ENCODE data around the gene USE1. TPM values are rescaled to one million over a fixed set of nuclear protein-coding genes. Genes with fewer than 3 reads are reported as not detected.

USE1 gene
- total RNA-seq, 1 donor, result 27.8 TPM

DNA sequence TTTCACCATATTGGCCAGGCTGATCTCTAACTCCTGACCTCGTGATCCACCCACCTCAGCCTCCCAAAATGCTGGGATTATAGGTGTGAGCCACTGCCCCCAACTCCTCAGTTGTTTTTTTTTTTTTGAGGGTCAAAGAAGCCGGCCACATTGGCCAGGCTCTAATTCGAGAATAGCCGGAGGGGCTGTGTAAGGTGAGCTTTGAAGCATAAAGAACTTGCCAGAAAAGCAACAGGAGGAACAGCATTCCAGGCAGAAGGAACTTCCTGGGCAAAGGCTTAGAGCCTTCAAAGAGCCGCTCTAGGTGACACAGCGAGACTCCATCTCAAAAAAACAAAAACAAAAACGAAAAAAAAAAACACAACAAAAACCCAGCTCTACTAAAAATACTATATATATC is 50.9 kb downstream of the USE1 start:
- TF ChIP-seq, protein P1, sequence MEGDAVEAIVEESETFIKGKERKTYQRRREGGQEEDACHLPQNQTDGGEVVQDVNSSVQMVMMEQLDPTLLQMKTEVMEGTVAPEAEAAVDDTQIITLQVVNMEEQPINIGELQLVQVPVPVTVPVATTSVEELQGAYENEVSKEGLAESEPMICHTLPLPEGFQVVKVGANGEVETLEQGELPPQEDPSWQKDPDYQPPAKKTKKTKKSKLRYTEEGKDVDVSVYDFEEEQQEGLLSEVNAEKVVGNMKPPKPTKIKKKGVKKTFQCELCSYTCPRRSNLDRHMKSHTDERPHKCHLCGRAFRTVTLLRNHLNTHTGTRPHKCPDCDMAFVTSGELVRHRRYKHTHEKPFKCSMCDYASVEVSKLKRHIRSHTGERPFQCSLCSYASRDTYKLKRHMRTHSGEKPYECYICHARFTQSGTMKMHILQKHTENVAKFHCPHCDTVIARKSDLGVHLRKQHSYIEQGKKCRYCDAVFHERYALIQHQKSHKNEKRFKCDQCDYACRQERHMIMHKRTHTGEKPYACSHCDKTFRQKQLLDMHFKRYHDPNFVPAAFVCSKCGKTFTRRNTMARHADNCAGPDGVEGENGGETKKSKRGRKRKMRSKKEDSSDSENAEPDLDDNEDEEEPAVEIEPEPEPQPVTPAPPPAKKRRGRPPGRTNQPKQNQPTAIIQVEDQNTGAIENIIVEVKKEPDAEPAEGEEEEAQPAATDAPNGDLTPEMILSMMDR (IDR thresholded peaks at IDR 0.05; ENCODE audit: insufficient read depth, low read length), result no peak
- DNase-seq (ENCODE audit: low read depth), result no peak

DNA sequence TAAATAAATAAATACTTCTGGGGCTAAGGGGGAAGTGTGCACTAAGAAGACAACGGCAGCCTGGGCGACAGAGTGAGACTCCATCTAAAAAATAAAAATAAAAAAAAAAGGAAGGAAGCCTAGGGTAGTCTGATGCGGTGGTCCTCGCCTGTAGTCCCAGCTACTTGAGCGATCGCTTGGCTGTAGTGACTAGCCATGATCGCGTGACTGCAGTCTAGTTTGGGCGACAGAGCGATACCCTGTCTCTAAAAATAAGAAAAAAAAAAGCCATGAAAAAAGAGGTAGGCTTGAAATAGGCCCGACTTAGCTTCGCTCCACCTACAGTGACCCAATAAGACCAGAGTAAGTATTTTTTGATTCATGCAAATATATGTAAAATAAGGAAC is 51.4 kb downstream of the USE1 start:
- TF ChIP-seq, protein P1 (IDR thresholded peaks at IDR 0.05; ENCODE audit: insufficient read depth, low read length), result no peak
- H3K4me3 ChIP-seq (ENCODE audit: low read depth, low read length), result no peak overlapping the region
- no peak for DNase-seq (ENCODE audit: low read depth)

More for the DNA sequence above, 50.9 kb downstream of the USE1 start:
- H3K4me3 ChIP-seq (ENCODE audit: low read depth, low read length), result no peak overlapping the region

DNA sequence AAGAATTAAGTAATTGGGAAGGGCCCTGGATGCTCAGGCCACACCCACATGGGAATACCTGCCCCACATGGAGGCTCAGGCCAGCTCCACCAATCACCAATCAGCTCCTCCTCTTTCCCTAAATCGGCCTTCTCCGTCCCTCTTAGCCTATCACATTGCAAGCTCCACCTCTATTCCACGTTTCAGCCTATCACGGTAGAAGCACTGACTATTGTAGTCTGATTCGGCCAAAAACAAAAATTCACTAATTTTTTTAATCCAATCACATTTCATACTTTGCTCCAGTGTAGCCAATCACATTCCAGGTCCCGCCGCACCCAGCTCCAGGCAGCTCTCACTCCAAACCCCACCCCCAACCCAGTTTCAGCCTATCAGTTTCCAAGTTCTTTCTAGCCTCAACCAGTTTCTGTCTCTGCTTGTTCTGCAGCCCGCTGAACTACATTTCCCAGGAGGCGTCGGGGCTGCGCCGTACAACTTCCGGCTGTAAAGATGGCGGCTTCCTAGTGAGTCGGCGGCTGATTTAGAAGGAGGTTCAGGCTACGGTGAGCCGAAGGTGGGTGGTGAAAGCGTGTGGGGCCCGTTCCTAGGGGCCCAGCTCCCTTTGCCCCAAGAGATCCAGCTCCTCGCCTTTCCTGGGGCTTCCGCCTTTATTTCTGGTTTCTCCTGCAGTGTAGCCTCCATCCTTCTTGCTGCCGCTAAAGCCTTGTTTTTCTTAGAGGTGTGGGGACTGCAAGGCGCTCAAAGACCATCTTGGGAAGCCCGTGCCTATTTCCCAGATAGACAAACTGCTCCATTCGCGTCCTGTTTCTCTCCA is 52.0 kb downstream of the USE1 start, which contains the start of gene BABAM1:
Gene BABAM1, plus strand, starts transcription at position 469 of the 814 bp plus-strand sequence. CDS start 1,364 bp downstream, outside the sequence.
- TF ChIP-seq, protein P1 (IDR thresholded peaks at IDR 0.05; ENCODE audit: insufficient read depth, low read length), result no peak
- peak; percentile 100 for DNase-seq (ENCODE audit: low read depth)
- peak within 1 kb of the TSS; percentile 98 for H3K4me3 ChIP-seq (ENCODE audit: low read depth, low read length)

DNA sequence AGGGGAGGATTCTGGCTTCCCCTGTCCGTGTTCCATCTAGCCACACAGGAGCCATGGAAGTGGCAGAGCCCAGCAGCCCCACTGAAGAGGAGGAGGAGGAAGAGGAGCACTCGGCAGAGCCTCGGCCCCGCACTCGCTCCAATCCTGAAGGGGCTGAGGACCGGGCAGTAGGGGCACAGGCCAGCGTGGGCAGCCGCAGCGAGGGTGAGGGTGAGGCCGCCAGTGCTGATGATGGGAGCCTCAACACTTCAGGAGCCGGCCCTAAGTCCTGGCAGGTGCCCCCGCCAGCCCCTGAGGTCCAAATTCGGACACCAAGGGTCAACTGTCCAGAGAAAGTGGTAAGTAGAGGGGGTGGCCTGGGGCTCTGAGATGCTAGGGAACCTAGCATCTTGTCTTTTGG is 53.6 kb downstream of the USE1 start:
- H3K4me3 ChIP-seq (ENCODE audit: low read depth, low read length), result no peak overlapping the region
- TF ChIP-seq, protein P1 (IDR thresholded peaks at IDR 0.05; ENCODE audit: insufficient read depth, low read length), result no peak
- no peak for DNase-seq (ENCODE audit: low read depth)

Other genes starting within 250 kb of the USE1 start
- 0.18 and 2.5 TPM in 2 replicates for gene CPAMD8, start 188.5 kb upstream of the USE1 start, total RNA-seq (ENCODE audit: low replicate concordance)
- gene HAUS8, start 139.9 kb upstream of the USE1 start, total RNA-seq (ENCODE audit: low replicate concordance), result 0.33 and 5.2 TPM in 2 replicates
- gene MYO9B, start 139.6 kb upstream of the USE1 start, total RNA-seq (ENCODE audit: low replicate concordance), result 58.9 and 103 TPM in 2 replicates
- 3.9 and 19.7 TPM in 2 replicates for gene OCEL1, start 10.9 kb downstream of the USE1 start, total RNA-seq (ENCODE audit: low replicate concordance)
- 23.7 and 27.9 TPM in 2 replicates for gene NR2F6, start 30.6 kb downstream of the USE1 start, total RNA-seq (ENCODE audit: low replicate concordance)
- not detected in 2 replicates for gene USHBP1, start 49.4 kb downstream of the USE1 start, total RNA-seq (ENCODE audit: low replicate concordance)
- 59.3 and 72.1 TPM in 2 replicates for gene BABAM1, start 52.1 kb downstream of the USE1 start, total RNA-seq (ENCODE audit: low replicate concordance)
- gene ANKLE1, start 66.5 kb downstream of the USE1 start, total RNA-seq (ENCODE audit: low replicate concordance), result 0.09 and 0.41 TPM in 2 replicates
- gene ABHD8, start 88.1 kb downstream of the USE1 start, total RNA-seq (ENCODE audit: low replicate concordance), result 12.5 and 13.3 TPM in 2 replicates
- gene MRPL34, start 90.5 kb downstream of the USE1 start, total RNA-seq (ENCODE audit: low replicate concordance), result 22.7 and 34.3 TPM in 2 replicates
- 2.9 and 20.2 TPM in 2 replicates for gene DDA1, start 94.2 kb downstream of the USE1 start, total RNA-seq (ENCODE audit: low replicate concordance)
- 3.1 and 6.1 TPM in 2 replicates for gene ANO8, start 119.5 kb downstream of the USE1 start, total RNA-seq (ENCODE audit: low replicate concordance)
- gene GTPBP3, start 122.2 kb downstream of the USE1 start, total RNA-seq (ENCODE audit: low replicate concordance), result 12.1 and 21.1 TPM in 2 replicates
- gene PLVAP, start 162.0 kb downstream of the USE1 start, total RNA-seq (ENCODE audit: low replicate concordance), result 0.09 TPM in 1 of 2 replicates, not detected in the other
- not detected in 2 replicates for gene CCDC194, start 178.8 kb downstream of the USE1 start, total RNA-seq (ENCODE audit: low replicate concordance)
- gene BST2, start 190.3 kb downstream of the USE1 start, total RNA-seq (ENCODE audit: low replicate concordance), result 9.8 and 48.1 TPM in 2 replicates
- 44.7 and 47.5 TPM in 2 replicates for gene MVB12A, start 204.7 kb downstream of the USE1 start, total RNA-seq (ENCODE audit: low replicate concordance)
- not detected in 2 replicates for gene TMEM221, start 233.3 kb downstream of the USE1 start, total RNA-seq (ENCODE audit: low replicate concordance)
- gene NXNL1, start 245.6 kb downstream of the USE1 start, total RNA-seq (ENCODE audit: low replicate concordance), result not detected in 2 replicates

Data from fibroblast of the aortic adventitia (primary cell).